Uterus (tissue), 4 donors: ENCODE data around the gene PLCE1. TPM values are rescaled to one million over a fixed set of nuclear protein-coding genes. Genes with fewer than 3 reads are reported as not detected.
A peak's percentile ranks its signal among the peaks of the same experiment; 100 is the strongest.

Experiments
- DNase-seq, 2 donors: peaks; one replicate each; pipeline ENCODE4 v3.0.0-alpha.2; 2019 to 2020
- H3K27ac ChIP-seq, 2 donors: fragments of 200-600 bp; sonication (generic); 1 replicate in 1 of 2; 2 replicates in 1 of 2; pipeline ENCODE4 v1.5.1; 2016 to 2018
- H3K27me3 ChIP-seq, 2 donors: fragments of 200-600 bp; sonication (generic); one replicate each; pipeline ENCODE4 v1.5.1; 2018 to 2019; ENCODE audit warnings: control low read depth in 1 of 2
- H3K36me3 ChIP-seq, 2 donors: fragments of 200-600 bp; sonication (generic); one replicate each; pipeline ENCODE4 v1.5.1; 2019; ENCODE audit warnings: control low read depth in 1 of 2
- H3K4me1 ChIP-seq, 2 donors: fragments of 200-600 bp; sonication (generic); one replicate each; pipeline ENCODE4 v1.5.1; 2018 to 2019; ENCODE audit warnings: control low read depth in 1 of 2
- H3K4me3 ChIP-seq, 2 donors: fragments of 200-600 bp; sonication (generic); 1 replicate in 1 of 2; 2 replicates in 1 of 2; pipeline ENCODE4 v1.5.1; 2018 to 2019; ENCODE audit warnings: mild to moderate bottlenecking in 1 of 2
- H3K9me3 ChIP-seq, 2 donors: fragments of 200-600 bp; sonication (generic); one replicate each; pipeline ENCODE4 v1.5.1; 2019; ENCODE audit warnings: control low read depth in 1 of 2
- CTCF ChIP-seq, 4 experiments: fragments of 200-600 bp in 2 of 4; fragments of 450-650 bp in 2 of 4; sonication (generic) in 2 of 4; IDR thresholded peaks; one replicate each; pipeline ENCODE4 v1.5.1; 2016 to 2019; ENCODE audit warnings: antibody characterized with exemption in 4 of 4, mild to moderate bottlenecking in 2 of 4, moderate library complexity in 1 of 4
- POLR2A ChIP-seq, 2 donors: fragments of 450-650 bp; IDR thresholded peaks; one replicate each; pipeline ENCODE4 v1.6.1; 2016; ENCODE audit warnings: antibody characterized with exemption in 2 of 2, mild to moderate bottlenecking in 1 of 2, moderate library complexity in 1 of 2
- intact Hi-C: fragments of 100-400 bp; cut with DNase I; formaldehyde crosslinking; loops from one replicate; pipeline ENCODE4 v1.15.1; 2023; ENCODE audit warnings: low total_unique reads
- total RNA-seq, 4 donors: library from RNA; depleted of rRNA in 3 of 4; stranded (reverse); fragments of >200 nt in 3 of 4; gene quantifications; one replicate each; pipeline versions ENCODE4 v1.1.0 to v1.2.4, GENCODE V29; 2014 to 2023
- donor health status: DM: yes; HTN: yes; CAD: no.

PLCE1 gene
- total RNA-seq, 4 donors from 2014 or later = 7.1 to 21.7 (median 12.9) TPM

- Histone ChIP-seq H3K27me3 (no peaks in the 10 kb centered on the region), H3K9me3 (no peaks in the 10 kb centered on the region), H3K36me3 (no peaks in the 10 kb centered on the region), H3K4me1 (no peaks in the 10 kb centered on the region), H3K4me3 (no peak overlapping the region), H3K27ac (no peak overlapping the region)
- no peak for DNase-seq
- TF ChIP-seq CTCF (IDR thresholded peaks at IDR 0.05) (no peak), POLR2A (IDR thresholded peaks at IDR 0.05) (no peak)
- intact Hi-C loops = no loop called here
Measured at GRCh38 chr10:94010886-94011285, 17.2 kb downstream of the PLCE1 start.

DNA sequence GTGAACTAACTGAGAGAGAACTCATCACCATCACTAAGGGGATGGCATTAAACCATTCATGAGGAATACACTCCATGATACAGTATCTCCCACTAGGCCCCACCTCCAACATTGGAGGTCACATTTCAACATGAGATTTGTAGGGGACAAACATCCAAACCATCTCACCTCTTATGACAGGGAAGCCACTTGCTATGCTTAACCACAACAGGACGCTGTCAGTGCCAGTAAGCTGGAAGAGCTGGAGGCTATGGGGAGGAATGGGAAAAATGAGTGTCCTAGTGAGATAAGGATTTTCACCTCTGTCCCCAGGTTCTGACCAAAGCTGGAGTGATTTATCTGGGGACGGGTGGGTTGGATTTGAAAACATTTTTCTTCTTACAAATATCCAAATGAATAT is 17.6 kb downstream of the PLCE1 start:
- DNase-seq = no peak

DNA sequence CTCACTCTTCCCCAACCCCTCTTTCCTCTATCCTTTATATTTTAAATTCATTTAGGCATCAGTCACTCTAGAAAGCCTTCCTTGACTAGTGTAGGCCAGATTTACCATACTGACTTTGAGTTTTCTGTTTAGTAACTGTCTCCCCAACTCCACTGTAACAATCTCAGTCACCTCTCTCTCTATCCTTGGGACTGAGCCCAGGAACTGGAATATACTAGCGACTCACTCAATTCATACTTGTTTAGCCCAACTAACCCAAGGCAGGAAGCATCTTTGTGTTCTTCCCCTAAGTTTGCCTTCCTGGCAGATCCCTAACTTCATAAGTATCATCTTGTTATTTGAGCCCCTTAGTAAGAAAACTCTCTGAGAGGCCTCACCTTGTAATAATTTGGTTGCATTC is 19.1 kb downstream of the PLCE1 start:
- H3K36me3 ChIP-seq = no peaks in the 10 kb centered on the region
- no peak overlapping the region for H3K4me3 ChIP-seq
- H3K9me3 ChIP-seq = no peaks in the 10 kb centered on the region
- DNase-seq = no peak
- H3K27me3 ChIP-seq = no peaks in the 10 kb centered on the region
- no peak for TF ChIP-seq POLR2A (IDR thresholded peaks at IDR 0.05)
- no peak for TF ChIP-seq CTCF (IDR thresholded peaks at IDR 0.05)
- H3K4me1 ChIP-seq = no peaks in the 10 kb centered on the region
- intact Hi-C loops = no loop called here
- no peak overlapping the region for H3K27ac ChIP-seq

More for the DNA sequence above, 17.6 kb downstream of the PLCE1 start:
- TF ChIP-seq CTCF (IDR thresholded peaks at IDR 0.05) = no peak
- TF ChIP-seq POLR2A (IDR thresholded peaks at IDR 0.05) = no peak
- Histone ChIP-seq H3K36me3 (no peaks in the 10 kb centered on the region), H3K4me3 (no peak overlapping the region), H3K27ac (no peak overlapping the region), H3K9me3 (no peaks in the 10 kb centered on the region), H3K4me1 (no peaks in the 10 kb centered on the region), H3K27me3 (no peaks in the 10 kb centered on the region)
- intact Hi-C loops = no loop called here

DNA sequence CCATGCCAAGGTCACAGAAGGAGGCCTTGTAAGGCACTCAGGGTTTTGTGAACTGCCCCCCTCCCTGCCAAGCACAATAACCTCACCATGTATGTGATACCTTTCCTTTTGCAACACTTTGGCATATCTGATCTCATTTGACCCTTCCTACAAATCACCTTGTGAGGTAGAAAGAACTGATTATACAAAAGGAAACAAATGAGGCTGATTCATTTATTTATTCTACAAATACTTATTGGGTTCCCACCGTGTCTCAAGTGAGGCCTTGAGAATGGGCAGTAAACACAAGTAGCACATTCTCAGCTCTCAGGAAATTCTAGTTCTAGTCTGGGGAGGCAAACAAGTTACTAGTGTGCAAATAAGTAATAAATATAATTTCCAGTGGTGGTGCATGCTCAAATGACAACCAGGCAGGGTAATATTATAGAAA is 19.6 kb downstream of the PLCE1 start:
- intact Hi-C loops = no loop called here

DNA sequence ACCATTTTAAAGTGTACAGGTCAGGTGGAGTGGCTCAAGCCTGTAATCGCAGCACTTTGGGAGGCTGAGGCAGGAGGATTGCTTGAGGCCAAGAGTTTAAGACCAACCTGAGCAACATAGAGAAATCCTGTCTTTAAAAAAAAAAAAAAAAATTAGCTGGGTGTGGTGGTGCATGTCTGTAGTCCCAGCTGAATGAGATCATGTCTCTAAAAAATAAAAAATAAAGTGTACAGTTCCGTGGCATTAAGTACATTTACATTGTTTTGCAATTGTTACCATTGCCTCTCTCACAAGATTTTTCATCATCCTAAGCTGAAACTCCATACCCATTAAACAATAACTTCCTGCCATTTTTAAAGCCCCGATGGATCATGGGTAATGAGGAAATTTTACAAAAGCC is 20.6 kb downstream of the PLCE1 start:
- no peak for TF ChIP-seq CTCF (IDR thresholded peaks at IDR 0.05)
- TF ChIP-seq POLR2A (IDR thresholded peaks at IDR 0.05) = no peak
- Histone ChIP-seq H3K27me3 (no peaks in the 10 kb centered on the region), H3K36me3 (no peaks in the 10 kb centered on the region), H3K4me3 (no peak overlapping the region), H3K4me1 (no peaks in the 10 kb centered on the region), H3K27ac (peak overlapping the region in 1 of 2 donors; percentile 36), H3K9me3 (no peaks in the 10 kb centered on the region)
- DNase-seq = no peak
- intact Hi-C loops = no loop called here

More for the DNA sequence above, 19.6 kb downstream of the PLCE1 start:
- Histone ChIP-seq H3K36me3 (no peaks in the 10 kb centered on the region), H3K4me3 (no peak overlapping the region), H3K27me3 (no peaks in the 10 kb centered on the region), H3K9me3 (no peaks in the 10 kb centered on the region), H3K4me1 (no peaks in the 10 kb centered on the region), H3K27ac (no peak overlapping the region)
- DNase-seq = no peak
- TF ChIP-seq POLR2A (IDR thresholded peaks at IDR 0.05) (no peak), CTCF (IDR thresholded peaks at IDR 0.05) (no peak)
